HTR-8/SVneo (cell line): ENCODE data around the gene PPARA.

Source experiments
- DNase-seq: peaks from one replicate; pipeline ENCODE4 v3.0.0; 2011; ENCODE audit warnings: low spot score, mixed read lengths; ENCODE audit not compliant: insufficient read length
- FAIRE-seq: peaks from 2 replicates; lab custom pipeline; 2011; peaks lifted over from hg19 to GRCh38; lab: Jason Lieb, UNC

PPARA gene

DNA sequence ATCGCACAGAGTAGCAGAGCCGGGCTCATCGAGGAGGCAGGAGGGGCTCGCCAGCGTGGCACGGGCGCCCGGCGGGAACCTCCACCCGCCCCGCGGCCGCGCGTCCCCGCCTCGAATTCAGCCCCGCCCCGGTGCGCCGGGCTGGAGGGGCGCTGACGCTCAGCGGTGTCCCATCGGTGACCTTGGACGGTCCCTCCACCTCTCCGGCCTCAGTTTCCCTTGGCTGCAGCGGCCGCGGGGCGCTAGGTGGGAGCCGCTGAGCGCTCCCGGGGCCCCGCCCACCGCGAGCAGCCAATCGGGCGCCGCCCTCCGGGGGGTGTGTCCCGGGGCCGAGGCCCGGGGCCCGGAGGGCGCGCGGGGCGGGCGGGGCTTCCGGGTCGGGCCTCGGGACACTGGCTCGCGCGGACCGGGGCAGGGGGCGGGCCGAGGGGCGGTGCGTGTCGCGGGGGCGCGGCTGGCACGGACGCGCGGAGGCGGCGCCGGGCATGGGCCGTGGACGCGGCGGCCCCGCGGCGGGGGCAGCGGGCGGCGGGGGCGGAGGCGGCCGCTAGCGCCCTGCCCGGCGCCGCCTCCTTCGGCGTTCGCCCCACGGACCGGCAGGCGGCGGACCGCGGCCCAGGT is at the start of gene PPARA:
PPARA (plus strand) TSS at position 493 of the 621 bp plus-strand sequence. CDS start 47,858 bp downstream, outside the sequence.
- DNase-seq (peak; percentile 90), FAIRE-seq (peak; percentile 76)

DNA sequence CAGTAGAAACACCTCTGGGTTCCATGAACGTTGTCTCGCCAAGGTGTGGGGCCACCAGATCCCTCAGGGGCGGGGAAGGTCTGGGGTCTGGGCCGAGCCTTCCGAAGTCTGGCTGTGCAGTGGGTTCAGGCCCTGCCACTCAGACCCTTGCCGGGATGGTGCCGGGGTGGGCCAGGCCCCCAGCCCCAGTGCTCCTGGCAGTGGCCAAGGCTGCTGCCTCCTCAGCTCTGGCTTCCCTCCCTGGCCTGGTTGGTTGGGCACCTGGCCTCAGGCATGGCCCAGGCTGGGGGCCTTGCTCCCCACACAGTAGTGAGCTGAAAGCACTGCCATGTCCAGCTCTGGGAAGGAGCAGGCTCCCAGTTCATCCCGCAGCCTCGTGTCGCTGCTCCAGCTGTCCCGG is 48.2 kb upstream of the PPARA start:
- FAIRE-seq (no peak), DNase-seq (no peak)

DNA sequence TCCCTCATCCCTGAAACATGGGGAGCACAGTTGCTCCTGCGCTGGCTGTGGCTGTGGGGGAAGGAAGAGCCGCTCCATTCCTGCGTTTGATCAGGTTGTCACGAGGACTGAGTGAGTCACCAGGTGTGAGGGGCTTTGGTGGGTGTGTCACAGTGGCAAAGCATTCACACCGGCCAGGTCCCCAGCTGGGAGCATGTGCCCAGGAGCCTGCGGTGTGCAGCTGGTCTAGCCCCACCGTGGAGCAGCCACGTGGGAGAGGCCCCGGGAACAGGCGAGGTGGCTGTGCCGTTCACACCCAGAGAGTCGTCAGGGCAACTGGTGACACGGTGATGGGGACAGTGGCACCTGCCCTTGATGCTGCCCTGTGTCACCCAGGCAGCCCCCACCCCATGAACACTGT is 47.6 kb upstream of the PPARA start:
- DNase-seq = no peak
- FAIRE-seq = no peak

DNA sequence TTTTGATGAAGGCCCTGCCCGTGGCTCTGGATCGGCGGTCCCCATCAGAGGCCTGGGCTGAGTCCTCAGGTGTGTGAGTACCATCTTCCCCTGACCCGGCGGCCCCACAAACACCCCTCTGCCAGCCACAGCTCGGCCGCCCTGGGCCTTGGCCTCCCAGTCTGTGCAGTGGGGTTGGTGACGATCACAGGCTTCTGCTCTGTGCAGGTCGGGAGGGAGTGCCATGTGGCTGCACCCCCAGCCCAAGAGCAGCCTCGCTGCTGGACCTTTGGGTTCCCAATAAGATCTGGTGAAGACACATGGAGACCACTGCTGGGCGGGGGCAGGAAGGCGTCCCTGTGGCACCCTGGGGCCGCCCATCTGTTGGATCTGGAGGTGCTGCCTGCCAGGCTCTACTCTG is 47.1 kb upstream of the PPARA start:
- no peak for DNase-seq
- no peak for FAIRE-seq

DNA sequence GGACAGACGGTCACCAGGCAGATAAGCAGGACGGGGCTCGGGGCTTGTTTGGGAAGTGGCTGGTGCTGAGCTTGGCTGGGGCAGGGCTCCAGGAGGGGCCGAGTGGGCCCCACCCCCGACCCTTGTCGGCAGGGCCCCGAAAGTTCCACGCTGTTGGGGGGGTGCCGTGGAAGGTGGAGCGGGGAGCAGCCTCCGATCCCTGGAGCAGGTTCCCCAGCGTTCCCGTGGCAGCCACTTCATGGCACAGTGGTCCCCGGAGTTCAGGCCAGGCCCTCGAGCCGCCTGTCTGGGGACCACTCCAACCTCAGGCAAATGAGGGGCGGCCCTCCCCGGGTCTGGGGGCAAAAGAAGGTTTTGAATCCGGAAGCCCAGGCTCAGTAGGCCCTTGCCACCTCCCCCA is 46.7 kb upstream of the PPARA start:
- FAIRE-seq (no peak), DNase-seq (no peak)

DNA sequence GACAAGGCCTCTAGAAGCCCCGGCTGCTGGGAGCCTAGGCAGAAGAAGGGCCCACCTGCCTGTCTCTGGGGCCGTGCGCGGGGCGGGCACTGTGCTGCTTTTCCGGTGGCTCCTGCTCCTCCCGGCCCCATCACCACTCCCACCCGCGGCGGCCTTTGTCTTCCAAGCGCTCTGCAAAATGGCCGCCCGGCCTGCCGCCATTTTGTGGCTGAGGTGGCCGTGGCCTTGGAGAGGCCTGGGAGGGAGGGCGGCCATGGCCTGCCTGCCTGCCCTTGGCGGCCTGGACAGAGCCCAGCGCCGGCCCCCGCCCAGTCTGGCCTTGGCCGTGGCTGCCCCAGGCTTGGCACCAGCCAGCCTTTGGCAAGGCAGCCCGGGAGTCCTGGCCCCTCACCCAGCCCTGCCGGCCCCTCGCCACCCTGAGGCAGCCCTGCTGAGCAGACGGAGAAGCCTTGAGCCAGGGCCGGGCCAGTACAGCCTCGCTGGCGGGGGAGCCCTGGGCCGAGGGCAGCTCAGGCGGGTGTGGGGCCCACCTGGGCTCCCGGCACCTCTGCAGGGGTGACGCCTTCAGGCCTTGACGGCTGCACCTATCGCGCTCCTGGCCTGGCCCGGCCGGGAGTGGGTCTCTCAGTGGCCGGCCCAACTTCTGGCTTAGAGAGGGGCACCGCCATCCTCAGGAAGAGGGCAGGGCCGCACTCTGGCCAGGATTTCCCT is 46.0 kb upstream of the PPARA start:
- FAIRE-seq (no peak), DNase-seq (no peak)

DNA sequence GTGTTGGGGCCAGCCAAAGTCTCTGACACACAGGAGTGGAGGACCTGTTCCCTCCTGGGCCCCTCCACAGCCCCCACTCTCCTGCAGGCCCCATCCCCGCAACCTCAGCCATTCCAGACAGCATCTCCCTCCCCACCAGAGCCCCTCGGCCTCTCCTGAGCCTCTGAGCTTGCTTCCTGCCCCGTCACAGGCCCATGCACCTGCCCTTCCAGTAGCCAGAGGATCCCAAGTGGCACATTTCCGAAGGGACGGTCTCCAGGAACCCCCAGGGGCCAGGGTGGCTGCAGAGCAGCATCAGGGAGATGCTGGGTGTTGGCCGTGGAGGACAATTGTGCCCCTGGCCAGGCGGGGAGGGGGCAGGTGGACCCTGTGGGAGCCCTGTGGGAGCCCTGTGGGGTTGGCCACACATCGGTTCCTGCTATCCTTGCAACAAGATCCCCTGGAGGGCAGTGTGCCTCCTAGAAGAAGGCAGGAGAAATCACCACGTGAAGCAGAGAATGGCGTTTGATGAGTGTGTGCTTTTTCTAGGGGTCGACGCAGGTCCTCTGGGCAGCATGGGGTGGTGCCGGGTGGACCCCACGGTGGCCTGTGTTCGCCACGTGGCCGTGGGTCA is 45.3 kb upstream of the PPARA start:
- no peak for DNase-seq
- no peak for FAIRE-seq

DNA sequence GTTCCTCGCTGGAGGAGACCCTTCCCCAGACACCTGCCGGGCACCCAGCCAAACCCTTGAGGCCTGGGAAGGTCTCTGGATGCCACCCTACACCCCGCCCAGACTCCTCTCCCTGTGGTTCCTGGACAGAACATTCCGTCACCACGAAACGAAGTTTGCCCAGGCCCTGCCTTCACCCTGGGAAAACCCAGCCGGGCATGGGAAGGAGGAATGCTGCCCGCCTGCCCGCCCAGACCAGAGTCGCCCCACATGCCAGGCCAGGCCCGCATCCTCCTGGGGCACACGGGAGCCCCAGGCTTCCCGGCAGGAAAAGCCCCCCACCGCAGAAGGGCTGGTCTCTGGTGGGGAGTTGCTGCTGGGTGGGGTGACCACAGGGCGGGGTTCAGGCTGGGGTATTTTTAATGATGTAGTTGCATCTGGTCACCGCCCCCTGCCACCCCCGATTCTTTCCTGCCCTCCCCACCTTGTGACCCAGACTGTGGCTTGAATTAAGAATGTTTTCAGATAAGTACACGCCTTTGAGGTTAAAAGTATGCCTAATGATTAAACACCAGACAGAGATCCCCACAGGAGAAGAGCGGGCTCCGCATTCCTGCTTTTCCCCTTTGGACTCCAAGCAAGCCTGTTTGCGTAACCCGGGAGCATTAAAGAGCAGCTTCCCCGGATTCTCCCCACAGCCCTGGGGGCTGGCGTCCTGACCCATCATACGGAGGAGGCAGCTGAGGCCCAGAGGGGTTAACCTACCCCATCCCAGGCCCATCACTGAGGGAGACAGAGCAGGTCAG is 44.6 kb upstream of the PPARA start:
- DNase-seq (no peak), FAIRE-seq (no peak)

DNA sequence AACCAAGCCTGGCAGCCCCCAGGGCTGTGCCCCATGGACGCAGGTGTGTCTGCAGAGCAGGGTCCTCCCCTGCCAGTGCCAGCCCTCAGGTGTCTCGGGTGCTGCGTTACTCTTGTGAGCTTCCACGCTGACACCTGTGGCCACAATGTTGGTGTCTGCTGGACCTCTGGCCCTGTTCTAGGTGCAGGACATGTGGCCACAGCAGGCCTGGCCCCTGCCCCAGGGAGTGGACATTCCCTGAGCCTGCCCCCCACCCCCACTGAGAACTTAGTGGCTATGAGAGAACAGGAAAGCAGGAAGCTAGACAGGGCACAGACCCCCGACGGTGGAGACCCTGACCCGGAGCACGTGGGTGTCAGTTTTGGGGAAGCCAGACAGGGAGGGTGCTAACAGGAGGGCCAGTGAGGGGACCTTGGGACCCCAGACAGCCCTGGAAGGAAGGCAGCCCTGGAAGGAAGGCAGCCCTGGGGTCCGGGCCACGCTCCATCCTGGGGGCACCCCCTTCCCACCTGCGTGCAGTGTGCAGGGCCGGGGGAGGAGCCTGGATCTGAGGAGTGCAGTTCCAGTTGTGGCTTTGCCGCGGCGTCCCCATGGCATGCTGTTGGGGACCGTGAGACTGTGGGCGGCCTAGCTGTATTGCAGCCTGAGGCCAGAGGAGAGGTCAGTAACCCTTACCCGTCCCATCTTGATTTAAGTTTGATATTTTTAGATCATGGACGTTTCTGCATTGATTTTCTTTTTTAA is 43.9 kb upstream of the PPARA start:
- no peak for FAIRE-seq
- no peak for DNase-seq

DNA sequence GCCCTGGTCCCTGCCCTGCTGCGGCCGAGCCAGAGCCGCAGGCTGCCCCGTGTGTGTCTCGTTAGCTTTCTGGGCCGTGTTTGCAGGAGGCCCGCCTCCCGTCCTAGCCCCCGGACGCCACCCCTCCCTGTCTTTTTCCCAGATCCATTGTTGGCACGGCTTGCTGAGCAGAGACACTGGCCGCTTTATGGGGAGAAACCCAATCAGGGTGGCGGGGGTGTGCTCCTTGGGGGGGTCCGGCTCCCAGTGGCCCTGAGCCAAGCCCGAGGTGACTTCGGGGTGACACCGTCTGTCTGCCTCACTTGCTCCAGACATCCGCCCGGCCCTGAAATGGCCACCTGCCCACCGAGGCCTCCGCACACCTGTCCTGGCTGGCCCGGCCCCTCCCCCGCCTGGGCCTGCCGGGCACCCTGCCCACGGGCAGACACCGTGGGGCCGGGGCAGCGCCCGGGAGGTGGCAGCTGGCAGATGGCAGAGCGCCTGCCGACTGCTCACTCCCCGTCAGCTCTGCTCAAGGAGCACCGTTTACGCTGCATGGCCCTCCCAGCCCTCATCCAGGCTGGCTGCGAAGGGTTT is 43.1 kb upstream of the PPARA start:
- DNase-seq (no peak), FAIRE-seq (no peak)

DNA sequence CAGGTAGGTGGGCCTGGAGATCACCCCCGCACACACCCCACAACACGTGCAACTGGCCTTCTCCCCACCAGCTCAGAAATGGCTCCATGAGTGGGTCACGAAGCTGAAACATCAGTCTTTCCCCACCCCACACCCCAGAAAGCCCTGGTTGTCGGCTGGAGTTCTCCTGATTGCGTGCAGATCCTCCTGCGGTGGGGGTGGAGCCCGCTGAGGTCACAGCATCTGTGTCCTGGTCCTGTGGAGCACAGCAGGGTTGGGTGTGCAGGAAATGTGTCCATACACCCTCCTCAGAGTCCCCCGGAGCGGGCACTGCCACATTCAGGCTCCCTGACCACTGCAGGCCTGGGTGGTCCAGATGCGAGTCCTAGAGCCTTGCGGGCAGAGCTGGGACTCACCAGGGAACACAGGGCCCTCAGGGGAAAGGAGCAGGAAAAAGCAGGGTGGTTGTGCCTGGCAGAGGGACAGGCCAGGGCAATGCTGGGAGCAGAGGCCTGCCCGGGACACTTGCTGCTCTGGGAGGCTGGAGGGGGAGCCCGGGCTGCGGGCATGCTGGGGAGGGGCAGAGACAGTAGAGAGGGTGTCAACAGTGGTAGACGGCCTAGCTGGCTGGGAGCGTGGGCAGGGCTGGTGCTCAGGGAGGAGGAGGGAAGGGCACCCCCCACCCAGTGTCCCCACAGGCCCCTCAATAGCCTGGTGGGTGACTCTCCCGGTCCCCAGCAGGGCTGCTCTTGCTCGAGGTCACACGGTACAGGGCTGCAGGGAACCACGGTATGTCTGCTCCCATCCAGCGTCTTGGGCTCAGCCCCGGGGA is 42.4 kb upstream of the PPARA start:
- no peak for FAIRE-seq
- DNase-seq = no peak

DNA sequence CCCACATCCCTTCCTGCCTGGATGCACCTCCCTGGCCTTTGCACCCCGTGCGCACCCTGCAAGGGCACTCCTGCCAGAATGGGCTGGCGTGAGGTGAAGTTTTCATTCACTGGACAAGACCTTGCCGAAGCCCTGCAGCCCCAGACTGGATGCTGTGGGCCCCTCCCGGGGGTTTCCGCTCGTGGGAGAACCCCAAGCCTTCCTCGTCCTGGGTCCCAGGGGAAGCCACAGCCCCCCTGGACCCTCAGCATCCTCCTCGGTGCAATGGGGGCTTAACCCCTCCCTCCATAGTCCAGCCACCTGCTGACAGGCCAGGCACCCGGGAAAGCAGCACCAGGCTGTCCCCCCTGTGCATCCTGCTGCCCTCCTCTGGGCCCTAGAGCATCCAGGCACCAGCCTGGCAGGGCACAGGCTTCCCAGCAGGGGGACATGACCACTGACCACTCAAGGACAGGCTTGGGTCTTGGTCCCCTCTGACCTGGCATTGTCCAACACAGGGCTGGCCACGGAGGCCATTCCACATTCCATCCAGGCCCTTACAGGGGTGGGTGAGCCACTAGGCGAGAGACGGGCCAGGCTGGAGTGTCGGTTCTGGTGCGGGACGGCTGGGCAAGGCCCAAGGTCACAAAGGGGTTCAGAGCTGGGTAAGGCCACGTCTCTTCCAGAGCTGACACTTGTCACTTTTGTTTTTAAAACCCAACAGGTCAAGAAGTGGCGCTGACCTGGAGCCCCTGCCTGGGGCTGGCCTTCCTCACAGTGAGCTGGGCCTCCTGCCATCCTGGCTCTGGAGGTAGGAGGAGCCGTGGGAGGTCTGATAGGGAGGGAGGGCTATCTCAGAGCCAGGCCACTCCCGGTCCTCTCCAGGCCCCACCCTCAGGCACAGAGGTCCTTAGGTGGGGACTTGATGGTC is 41.5 kb upstream of the PPARA start:
- FAIRE-seq (no peak), DNase-seq (no peak)

DNA sequence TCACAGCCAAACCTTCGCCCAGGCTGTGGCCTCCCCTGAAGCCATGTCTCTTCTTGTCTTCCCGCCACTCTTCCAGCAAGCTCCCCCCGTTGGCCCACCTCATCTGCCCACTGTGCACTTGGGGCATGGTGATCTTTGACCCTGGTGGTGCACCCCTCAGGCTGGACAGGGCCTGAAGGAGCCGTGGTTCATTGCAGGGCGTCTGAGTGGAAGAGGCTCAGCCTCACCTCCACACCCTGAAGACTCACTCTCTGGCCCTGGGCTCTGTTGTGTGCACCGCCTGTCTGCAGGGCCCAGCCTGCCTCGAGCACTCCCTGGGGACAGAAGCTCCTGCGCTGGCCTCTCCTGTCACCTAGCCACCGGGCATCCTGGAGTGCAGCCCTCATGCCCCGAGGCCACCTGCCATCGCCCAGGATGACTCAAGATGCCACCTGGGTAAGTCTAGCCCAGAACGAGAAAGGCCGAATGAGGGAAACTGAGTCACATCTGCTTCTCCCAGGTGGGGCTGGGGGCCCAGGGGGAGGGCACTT is 40.8 kb upstream of the PPARA start:
- no peak for FAIRE-seq

DNA sequence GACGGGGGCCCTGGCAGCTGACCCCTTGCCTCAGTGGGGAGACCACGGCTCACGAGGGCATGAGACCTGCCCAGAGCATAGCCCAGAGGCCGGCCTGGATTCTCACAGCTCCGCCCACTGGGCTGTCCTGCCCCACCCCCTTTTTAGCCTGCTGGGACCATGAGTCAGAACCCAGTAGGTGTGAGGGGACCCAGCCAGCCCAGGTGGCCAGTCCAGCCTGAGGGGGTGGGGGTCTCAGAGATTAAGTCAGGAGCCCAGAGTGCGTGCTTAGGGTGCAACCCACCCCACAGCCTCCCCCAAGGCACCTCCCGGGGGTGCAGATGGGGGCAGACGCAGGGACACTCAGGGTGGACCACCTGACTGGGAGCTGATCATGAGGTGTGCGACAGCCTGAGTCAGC is 40.1 kb upstream of the PPARA start:
- DNase-seq = no peak
- no peak for FAIRE-seq

More for the DNA sequence above, 40.8 kb upstream of the PPARA start:
- DNase-seq = no peak

DNA sequence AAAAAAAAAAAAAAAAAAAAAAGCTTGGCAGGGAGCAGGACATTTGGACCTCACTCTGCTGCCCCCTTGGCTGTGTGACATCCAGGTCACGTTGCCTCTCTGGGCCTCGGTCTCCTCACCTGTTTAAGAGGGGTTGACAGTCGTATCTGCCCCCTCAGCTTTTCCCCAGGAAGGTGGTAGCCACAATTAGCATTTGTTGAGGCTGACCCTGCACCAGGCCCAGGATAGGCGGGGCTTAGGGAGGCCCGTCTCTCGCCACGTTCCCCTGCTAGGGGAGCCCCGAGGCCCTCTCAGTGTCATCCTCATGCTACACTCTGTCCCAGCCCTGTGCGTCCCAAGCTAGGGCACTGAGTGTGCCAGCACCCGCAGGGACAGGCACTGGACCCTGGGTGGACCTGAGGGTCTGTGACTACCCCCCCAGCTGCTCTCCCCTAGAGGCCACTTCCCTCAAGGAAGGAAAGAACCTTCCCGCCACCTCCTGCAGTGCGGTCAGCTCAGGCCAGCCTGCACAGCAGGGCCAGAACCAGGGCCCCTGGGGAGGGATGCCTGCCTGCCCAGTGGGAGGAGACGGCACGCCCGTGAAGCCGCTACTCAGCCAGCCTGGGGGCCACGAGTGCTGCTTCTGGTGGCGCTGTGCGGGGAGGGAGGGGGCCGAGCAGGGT is 38.5 kb upstream of the PPARA start:
- no peak for DNase-seq
- FAIRE-seq = no peak

DNA sequence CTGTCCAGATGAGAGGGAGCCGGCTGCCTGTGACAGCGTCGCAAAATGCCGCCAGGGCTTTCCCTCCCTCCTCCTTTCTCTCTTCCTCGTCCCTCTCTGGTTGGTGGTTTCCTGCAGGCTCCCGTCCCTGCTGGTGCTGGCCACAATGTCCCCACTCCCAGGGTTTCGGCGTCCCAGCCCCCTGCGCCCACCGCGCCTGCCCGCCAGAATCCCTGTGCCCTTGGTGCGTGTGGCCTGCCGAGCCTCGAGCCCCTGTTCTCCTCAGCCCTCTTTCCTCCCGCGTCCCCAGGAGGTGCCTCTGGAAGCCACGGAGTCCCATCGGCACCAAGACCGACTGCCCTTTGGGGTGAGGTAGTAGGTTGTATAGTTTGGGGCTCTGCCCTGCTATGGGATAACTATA is 37.9 kb upstream of the PPARA start:
- DNase-seq (no peak), FAIRE-seq (no peak)
